Caco-2 (cell line): ENCODE measurements around the gene SLC25A20. TPM values are rescaled to one million over a fixed set of nuclear protein-coding genes. Genes with fewer than 3 reads are reported as not detected.

ENCODE experiments used
- BruUV-seq: library from RNA; stranded (reverse); fragments of 400-500 nt; replicated peaks from 2 replicates; lab custom pipeline; 2021; lab: Mats Ljungman, UMichigan
- CTCF ChIA-PET: fragments of 300-600 bp; sonication (Branson Sonifier 250); formaldehyde crosslinking; loops from one replicate; lab custom pipeline; 2022; ENCODE audit warnings: antibody characterized with exemption; lab: Charles Lee
- POLR2A ChIA-PET: fragments of 300-600 bp; sonication (Branson Sonifier 250); formaldehyde crosslinking; loops from one replicate; lab custom pipeline; 2022; ENCODE audit warnings: antibody characterized with exemption; lab: Charles Lee
- DNase-seq, 2 experiments: peaks; one replicate each; pipeline versions ENCODE4 v3.0.0 to v3.0.0-alpha.2; 2020 to 2022
- H3K27me3 ChIP-seq: replicated peaks from 2 replicates; pipeline ENCODE4 v1.6.0; 2011; ENCODE audit warnings: low read length; ENCODE audit not compliant: control insufficient read depth, insufficient read depth
- H3K36me3 ChIP-seq: 2 replicates; pipeline ENCODE4 v1.5.1; 2011; ENCODE audit warnings: low read length; ENCODE audit not compliant: control insufficient read depth, insufficient read depth
- H3K4me1 ChIP-seq: fragments of 250-450 bp; sonication (Bioruptor Pico); 2 replicates; pipeline ENCODE4 v1.5.1; 2020; ENCODE audit warnings: mild to moderate bottlenecking
- H3K4me3 ChIP-seq: 2 replicates; pipeline ENCODE4 v1.5.1; 2011; ENCODE audit warnings: low read depth, mild to moderate bottlenecking, control low read depth, low read length
- H3K9me3 ChIP-seq: fragments of 250-450 bp; sonication (Bioruptor Pico); 2 replicates; pipeline ENCODE4 v1.5.1; 2020; ENCODE audit warnings: mild to moderate bottlenecking, moderate library complexity
- H3K27ac Mint-ChIP-seq: one replicate; pipeline ENCODE4 v1.8.0; 2022; ENCODE audit warnings: mixed read lengths; ENCODE audit not compliant: unreplicated experiment
- H3K27me3 Mint-ChIP-seq: one replicate; pipeline ENCODE4 v1.8.0; 2022; ENCODE audit warnings: mixed read lengths; ENCODE audit not compliant: insufficient read depth, unreplicated experiment
- H3K36me3 Mint-ChIP-seq: one replicate; pipeline ENCODE4 v1.8.0; 2022; ENCODE audit warnings: mild to moderate bottlenecking, mixed read lengths; ENCODE audit not compliant: insufficient read depth, unreplicated experiment
- H3K4me1 Mint-ChIP-seq: one replicate; pipeline ENCODE4 v1.8.0; 2022; ENCODE audit warnings: low read depth, mixed read lengths; ENCODE audit not compliant: unreplicated experiment
- H3K4me3 Mint-ChIP-seq: one replicate; pipeline ENCODE4 v1.8.0; 2022; ENCODE audit warnings: mild to moderate bottlenecking, moderate library complexity, mixed read lengths; ENCODE audit not compliant: unreplicated experiment
- H3K9me3 Mint-ChIP-seq: one replicate; pipeline ENCODE4 v1.8.0; 2022; ENCODE audit warnings: mixed read lengths; ENCODE audit not compliant: unreplicated experiment
- intact Hi-C: fragments of 100-400 bp; cut with micrococcal nuclease; formaldehyde crosslinking; loops from one replicate; pipeline ENCODE4 v1.10.0; 2022; ENCODE audit not compliant: unreplicated experiment
- total RNA-seq: library from RNA; stranded (reverse); gene quantifications from 2 replicates; pipeline ENCODE4 v1.2.3, GENCODE V29; 2022
- TF ChIP-seq, protein P1 (sequence below), 2 experiments: fragments of 200-600 bp in 1 of 2; IDR thresholded peaks; 1 replicate in 1 of 2; 2 replicates in 1 of 2; pipeline versions ENCODE4 v1.5.1 to v1.8.0; 2011 to 2022; ENCODE audit warnings: antibody characterized with exemption in 1 of 2, control low read depth in 1 of 2, inconsistent platforms in 1 of 2, low read depth in 1 of 2, low read length in 1 of 2, mild to moderate bottlenecking in 1 of 2, moderate library complexity in 1 of 2; ENCODE audit not compliant: insufficient read depth in 1 of 2, severe bottlenecking in 1 of 2, unreplicated experiment in 1 of 2

SLC25A20 gene
- total RNA-seq, 1 experiment from 2014 or later, result 19.3 TPM

DNA sequence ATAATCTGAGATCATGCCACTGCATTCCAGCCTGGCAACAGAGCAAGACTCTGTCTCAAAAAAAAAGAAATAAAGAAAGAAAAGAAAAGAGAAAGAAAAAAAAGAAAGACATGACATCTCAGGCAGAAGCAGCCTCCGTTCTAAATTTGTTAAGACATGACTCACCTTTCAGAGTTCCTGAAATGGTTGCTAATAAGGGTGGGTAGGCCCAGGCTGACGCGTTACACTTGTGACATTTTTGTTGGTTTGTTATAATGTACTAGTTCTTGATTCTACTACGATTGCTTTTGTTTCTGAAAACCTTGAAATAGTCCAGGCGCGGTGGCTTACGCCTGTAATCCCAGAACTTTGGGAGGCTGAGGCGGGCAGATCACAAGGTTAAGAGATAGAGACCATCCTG is 21.0 kb downstream of the SLC25A20 start:
- Mint-ChIP-seq H3K9me3 (no peaks in the 10 kb centered on the region), H3K4me1 (no peaks in the 10 kb centered on the region), H3K4me3 (no peak overlapping the region), H3K27ac (no peak overlapping the region), H3K27me3 (no peaks in the 10 kb centered on the region), H3K36me3 (no peaks in the 10 kb centered on the region)
- no peak for DNase-seq
- intact Hi-C loops, result no loop called here
- BruUV-seq, result no TSS peak
- Histone ChIP-seq H3K27me3 (no peaks in the 10 kb centered on the region), H3K9me3 (no peaks in the 10 kb centered on the region), H3K4me3 (no peak overlapping the region), H3K4me1 (no peaks in the 10 kb centered on the region), H3K36me3 (no peaks in the 10 kb centered on the region)
- ChIA-PET POLR2A (no interaction called here), CTCF (no interaction called here)
- TF ChIP-seq, protein P1, sequence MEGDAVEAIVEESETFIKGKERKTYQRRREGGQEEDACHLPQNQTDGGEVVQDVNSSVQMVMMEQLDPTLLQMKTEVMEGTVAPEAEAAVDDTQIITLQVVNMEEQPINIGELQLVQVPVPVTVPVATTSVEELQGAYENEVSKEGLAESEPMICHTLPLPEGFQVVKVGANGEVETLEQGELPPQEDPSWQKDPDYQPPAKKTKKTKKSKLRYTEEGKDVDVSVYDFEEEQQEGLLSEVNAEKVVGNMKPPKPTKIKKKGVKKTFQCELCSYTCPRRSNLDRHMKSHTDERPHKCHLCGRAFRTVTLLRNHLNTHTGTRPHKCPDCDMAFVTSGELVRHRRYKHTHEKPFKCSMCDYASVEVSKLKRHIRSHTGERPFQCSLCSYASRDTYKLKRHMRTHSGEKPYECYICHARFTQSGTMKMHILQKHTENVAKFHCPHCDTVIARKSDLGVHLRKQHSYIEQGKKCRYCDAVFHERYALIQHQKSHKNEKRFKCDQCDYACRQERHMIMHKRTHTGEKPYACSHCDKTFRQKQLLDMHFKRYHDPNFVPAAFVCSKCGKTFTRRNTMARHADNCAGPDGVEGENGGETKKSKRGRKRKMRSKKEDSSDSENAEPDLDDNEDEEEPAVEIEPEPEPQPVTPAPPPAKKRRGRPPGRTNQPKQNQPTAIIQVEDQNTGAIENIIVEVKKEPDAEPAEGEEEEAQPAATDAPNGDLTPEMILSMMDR (IDR thresholded peaks at IDR 0.05; ENCODE audit: insufficient read depth in 1 of 2, low read depth in 1 of 2, low read length in 1 of 2, severe bottlenecking in 1 of 2, unreplicated experiment in 1 of 2), result no peak

DNA sequence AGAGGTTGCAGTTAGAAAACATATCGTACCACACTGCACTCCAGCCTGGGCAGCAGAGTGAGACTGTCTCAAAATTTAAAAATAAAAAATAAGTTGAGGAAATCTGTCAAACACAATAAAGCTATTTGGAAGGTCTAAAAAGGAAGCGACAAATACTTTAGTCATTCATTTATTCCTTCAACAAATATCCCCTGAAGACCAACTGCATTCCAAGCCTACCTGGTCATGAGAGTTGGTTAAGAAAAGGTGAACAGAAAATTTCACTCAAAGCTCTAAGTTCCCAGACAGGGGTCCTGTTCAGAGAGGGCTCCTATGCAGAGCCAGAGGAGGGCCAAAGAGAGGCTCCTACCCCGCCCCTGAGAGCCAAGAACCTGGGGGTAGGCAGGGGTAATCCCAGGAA is 35.6 kb downstream of the SLC25A20 start:
- H3K9me3 Mint-ChIP-seq, result no peaks in the 10 kb centered on the region

DNA sequence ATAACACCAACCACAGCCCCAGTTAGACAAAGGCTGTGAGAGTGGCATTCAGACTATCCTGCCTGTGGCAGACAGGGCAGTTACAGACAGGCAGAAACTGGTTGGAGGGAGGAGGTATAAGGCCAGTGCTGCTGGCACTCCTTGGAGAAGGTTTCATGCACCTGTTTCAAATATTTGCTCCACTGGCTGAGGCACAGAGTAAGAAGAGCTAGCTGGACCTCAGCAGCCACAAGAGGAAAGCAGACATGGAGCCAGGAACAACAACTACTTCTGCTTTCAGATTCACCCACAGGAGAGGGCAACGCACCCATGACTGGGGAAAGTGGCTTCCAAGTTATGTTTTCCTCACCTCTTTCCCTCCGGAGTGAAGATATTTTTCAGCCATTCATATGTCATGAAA is 39.5 kb downstream of the SLC25A20 start:
- ChIA-PET CTCF (no interaction called here), POLR2A (interaction anchor here (0.5 kb wide), 1 partner anchor 61 kb away, joined by 8 read pairs; no protein-coding TSS in a partner anchor)
- H3K27ac Mint-ChIP-seq, result no peak overlapping the region
- Histone ChIP-seq H3K27me3 (no peaks in the 10 kb centered on the region), H3K9me3 (no peaks in the 10 kb centered on the region), H3K4me1 (no peaks in the 10 kb centered on the region), H3K36me3 (no peaks in the 10 kb centered on the region; the same call in 1 of the 2 replicates), H3K4me3 (no peak overlapping the region)
- DNase-seq, result no peak
- no peaks in the 10 kb centered on the region for H3K27me3 Mint-ChIP-seq
- H3K4me1 Mint-ChIP-seq, result no peaks in the 10 kb centered on the region
- H3K36me3 Mint-ChIP-seq, result no peaks in the 10 kb centered on the region
- no peaks in the 10 kb centered on the region for H3K9me3 Mint-ChIP-seq
- intact Hi-C loops, result no loop called here
- no TSS peak for BruUV-seq
- TF ChIP-seq, protein P1 (IDR thresholded peaks at IDR 0.05; ENCODE audit: insufficient read depth in 1 of 2, low read depth in 1 of 2, low read length in 1 of 2, severe bottlenecking in 1 of 2, unreplicated experiment in 1 of 2), result no peak
- H3K4me3 Mint-ChIP-seq, result no peak overlapping the region

More for the DNA sequence above, 35.6 kb downstream of the SLC25A20 start:
- Mint-ChIP-seq H3K4me1 (no peaks in the 10 kb centered on the region), H3K27ac (no peak overlapping the region), H3K36me3 (no peaks in the 10 kb centered on the region), H3K4me3 (no peak overlapping the region), H3K27me3 (no peaks in the 10 kb centered on the region)
- Histone ChIP-seq H3K4me1 (no peaks in the 10 kb centered on the region), H3K9me3 (no peaks in the 10 kb centered on the region), H3K36me3 (no peaks in the 10 kb centered on the region; the same call in 1 of the 2 replicates), H3K27me3 (no peaks in the 10 kb centered on the region), H3K4me3 (no peak overlapping the region)
- no TSS peak for BruUV-seq
- ChIA-PET CTCF (no interaction called here), POLR2A (interaction anchor here (0.5 to 1.1 kb wide), 2 partner anchors 16 to 28 kb away, joined by 3 read pairs; no protein-coding TSS in a partner anchor)
- no peak for DNase-seq
- intact Hi-C loops, result no loop called here
- TF ChIP-seq, protein P1 (IDR thresholded peaks at IDR 0.05; ENCODE audit: insufficient read depth in 1 of 2, low read depth in 1 of 2, low read length in 1 of 2, severe bottlenecking in 1 of 2, unreplicated experiment in 1 of 2), result no peak
